Activated CD4-positive, alpha-beta T cell treated with anti-CD3 and anti-CD28 coated beads for 36 hours (primary cell): ENCODE measurements around the gene SLC6A12. TPM values are rescaled to one million over a fixed set of nuclear protein-coding genes. Genes with fewer than 3 reads are reported as not detected.
"Not testable (repeated sequence)": the region's sequence is repeated elsewhere in the genome, so short reads cannot be mapped to it uniquely, and the experiment has no call there.

Experiments
- ATAC-seq: fragments of 200-7000 bp; cut with Tn5 transposase; one replicate; pipeline ENCODE4 v1.10.0; 2021; ENCODE audit warnings: mild to moderate bottlenecking, moderate library complexity
- CTCF ChIA-PET: fragments of 350-600 bp; sonication (Branson Sonifier 250); formaldehyde crosslinking; loops from one replicate; lab custom pipeline; 2021; ENCODE audit warnings: antibody characterized with exemption; lab: Charles Lee
- POLR2A ChIA-PET: fragments of 350-600 bp; sonication (Branson Sonifier 250); formaldehyde crosslinking; loops from one replicate; lab custom pipeline; 2021; ENCODE audit warnings: antibody characterized with exemption, inconsistent platforms; lab: Charles Lee
- DNase-seq: peaks from one replicate; pipeline ENCODE4 v3.0.0-alpha.2; 2020
- H3K27ac Mint-ChIP-seq: one replicate; pipeline ENCODE4 v1.8.0; 2021; ENCODE audit warnings: mixed read lengths
- H3K27me3 Mint-ChIP-seq: one replicate; pipeline ENCODE4 v1.8.0; 2021; ENCODE audit warnings: mixed read lengths
- H3K36me3 Mint-ChIP-seq: one replicate; pipeline ENCODE4 v1.8.0; 2021; ENCODE audit warnings: low read depth, mixed read lengths
- H3K4me1 Mint-ChIP-seq: one replicate; pipeline ENCODE4 v1.8.0; 2021; ENCODE audit warnings: mixed read lengths
- H3K4me3 Mint-ChIP-seq: one replicate; pipeline ENCODE4 v1.8.0; 2021; ENCODE audit warnings: mild to moderate bottlenecking, moderate library complexity, mixed read lengths
- H3K9me3 Mint-ChIP-seq: one replicate; pipeline ENCODE4 v1.8.0; 2021; ENCODE audit warnings: low read depth, mixed read lengths
- intact Hi-C, 2 experiments: fragments of 100-400 bp; cut with DNase I in 1 of 2; cut with micrococcal nuclease in 1 of 2; formaldehyde crosslinking; loops; one replicate each; pipeline versions ENCODE4 v1.14.2 to v1.15.1; 2022 to 2024; cut with DNase I, micrococcal nuclease
- total RNA-seq, 2 experiments: library from RNA; stranded (reverse); gene quantifications; one replicate each; pipeline ENCODE4 v1.2.3, GENCODE V29; 2021

Gene SLC6A12
- total RNA-seq, 2 experiments from 2014 or later = 0.35 to 0.37 TPM

GRCh38 chr12:224330-224729, 10.4 kb upstream of the SLC6A12 start:
- no peak for ATAC-seq
- Mint-ChIP-seq H3K27me3 (peaks cover 4% of the 10 kb centered on the region), H3K4me1 (no peaks in the 10 kb centered on the region), H3K4me3 (no peak overlapping the region), H3K27ac (no peak overlapping the region), H3K9me3 (no peaks in the 10 kb centered on the region), H3K36me3 (no peaks in the 10 kb centered on the region)
- ChIA-PET POLR2A (no interaction called here), CTCF (interaction anchor here (0.6 to 0.9 kb wide), 2 partner anchors 35 to 109 kb away, joined by 3 to 5 read pairs; no protein-coding TSS in a partner anchor)
- intact Hi-C loops = no loop called here
- no peak for DNase-seq

DNA sequence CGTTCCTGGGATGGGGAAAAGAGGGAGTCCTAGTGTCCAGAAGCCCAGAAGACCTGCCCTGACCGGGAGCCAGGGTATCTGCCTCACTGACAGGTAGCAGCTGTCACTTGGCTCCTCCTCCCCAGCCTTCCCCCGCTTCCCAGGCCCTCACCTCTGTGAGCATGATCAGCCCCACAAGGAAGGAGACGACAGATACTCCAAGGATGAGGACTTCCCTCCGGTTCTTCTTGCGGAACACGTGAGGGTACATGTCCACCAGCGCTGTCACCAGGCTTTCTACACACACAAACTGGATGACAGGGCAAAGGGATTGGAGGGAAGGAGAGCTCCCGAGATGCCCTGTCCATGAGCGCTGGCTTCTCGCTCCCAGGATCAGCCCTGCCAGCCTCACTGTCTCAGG, 9.9 kb upstream of the SLC6A12 start:
- Mint-ChIP-seq H3K4me1 (no peaks in the 10 kb centered on the region), H3K36me3 (no peaks in the 10 kb centered on the region), H3K27me3 (peaks cover 4% of the 10 kb centered on the region), H3K27ac (no peak overlapping the region), H3K9me3 (no peaks in the 10 kb centered on the region), H3K4me3 (no peak overlapping the region)
- no peak for ATAC-seq
- DNase-seq = no peak
- intact Hi-C loops = no loop called here
- ChIA-PET POLR2A (no interaction called here), CTCF (interaction anchor here (0.6 to 0.9 kb wide), 2 partner anchors 35 to 109 kb away, joined by 3 to 5 read pairs; no protein-coding TSS in a partner anchor)

- intact Hi-C loops = no loop called here
- ATAC-seq = no peak
Observed at GRCh38 chr12:221736-222135, 7.8 kb upstream of the SLC6A12 start.

GRCh38 chr12:220946-221550, 7.1 kb upstream of the SLC6A12 start:
- DNase-seq = no peak
- no peak overlapping the region for H3K4me3 Mint-ChIP-seq
- no peaks in the 10 kb centered on the region for H3K4me1 Mint-ChIP-seq
- H3K36me3 Mint-ChIP-seq = no peaks in the 10 kb centered on the region
- POLR2A ChIA-PET = no interaction called here
- CTCF ChIA-PET = interaction anchor here (0.6 to 1.9 kb wide), 3 partner anchors 9 to 59 kb away, joined by 3 to 5 read pairs (median 4); no protein-coding TSS in a partner anchor
- H3K27me3 Mint-ChIP-seq = peaks cover 6% of the 10 kb centered on the region
- no peaks in the 10 kb centered on the region for H3K9me3 Mint-ChIP-seq
- no peak for ATAC-seq
- H3K27ac Mint-ChIP-seq = no peak overlapping the region
- intact Hi-C loops = no loop called here

More at GRCh38 chr12:221736-222135, 7.8 kb upstream of the SLC6A12 start:
- Mint-ChIP-seq H3K36me3 (no peaks in the 10 kb centered on the region), H3K4me1 (no peaks in the 10 kb centered on the region), H3K27ac (no peak overlapping the region), H3K9me3 (no peaks in the 10 kb centered on the region), H3K27me3 (peaks cover 6% of the 10 kb centered on the region), H3K4me3 (no peak overlapping the region)
- CTCF ChIA-PET = no interaction called here
- no peak for DNase-seq
- POLR2A ChIA-PET = no interaction called here

DNA sequence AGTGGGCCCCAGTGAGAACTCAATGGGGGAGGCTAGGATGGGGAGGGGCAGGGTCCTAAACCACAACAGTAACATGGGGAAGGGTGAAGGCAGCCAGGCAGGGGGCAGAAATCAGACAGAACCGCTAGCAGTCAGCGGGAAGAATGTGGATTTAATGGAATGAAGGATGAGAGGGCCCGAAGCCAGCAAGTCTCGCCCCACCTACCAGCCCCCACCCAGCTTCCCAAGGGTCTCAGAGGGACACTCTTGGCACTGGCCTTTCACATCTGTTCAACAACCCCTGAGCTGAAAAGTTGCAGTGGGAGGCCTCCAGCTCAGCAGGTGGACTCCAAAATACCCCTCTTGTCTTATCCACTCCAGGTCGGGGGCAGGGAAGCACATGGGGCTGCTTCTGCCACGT, 6.5 kb upstream of the SLC6A12 start:
- no peaks in the 10 kb centered on the region for H3K36me3 Mint-ChIP-seq
- H3K9me3 Mint-ChIP-seq = no peaks in the 10 kb centered on the region
- H3K27ac Mint-ChIP-seq = no peak overlapping the region
- no peak for DNase-seq
- intact Hi-C loops = no loop called here
- peaks cover 6% of the 10 kb centered on the region for H3K27me3 Mint-ChIP-seq
- no peaks in the 10 kb centered on the region for H3K4me1 Mint-ChIP-seq
- H3K4me3 Mint-ChIP-seq = no peak overlapping the region
- ChIA-PET POLR2A (no interaction called here), CTCF (interaction anchor here (0.6 to 1.9 kb wide), 5 partner anchors 8 to 59 kb away, joined by 3 to 7 read pairs (median 4); no protein-coding TSS in a partner anchor)
- ATAC-seq = no peak

DNA sequence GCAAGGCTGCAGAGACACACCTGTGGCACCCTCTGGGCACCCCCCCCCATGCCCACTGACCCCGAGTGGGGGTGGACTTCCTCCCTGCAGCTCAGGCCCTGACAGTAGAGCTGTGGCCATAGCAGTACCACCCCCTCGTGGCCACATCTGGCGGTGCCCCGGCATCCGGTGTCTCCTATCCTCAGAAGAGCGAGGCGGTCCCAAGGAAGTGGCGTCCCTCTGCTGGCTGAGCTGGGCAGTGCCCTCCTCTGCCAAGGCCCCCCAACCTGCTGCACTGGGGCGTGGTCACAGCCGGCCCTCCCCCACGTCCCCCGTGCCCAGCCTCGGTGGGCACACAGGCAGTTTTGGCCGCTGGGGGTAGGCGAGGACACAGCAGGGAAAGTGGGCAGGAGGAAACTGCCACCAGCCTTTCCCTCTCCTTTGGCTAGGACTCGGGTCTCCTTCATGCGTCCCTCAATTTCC, 6.0 kb upstream of the SLC6A12 start:
- Mint-ChIP-seq H3K27me3 (peaks cover 6% of the 10 kb centered on the region), H3K4me3 (no peak overlapping the region), H3K27ac (no peak overlapping the region), H3K9me3 (no peaks in the 10 kb centered on the region), H3K36me3 (no peaks in the 10 kb centered on the region), H3K4me1 (no peaks in the 10 kb centered on the region)
- peak; percentile 97 for ATAC-seq
- POLR2A ChIA-PET = no interaction called here
- intact Hi-C loops = no loop called here
- CTCF ChIA-PET = interaction anchor here (0.6 to 1.9 kb wide), 7 partner anchors 8 to 79 kb away, joined by 3 to 7 read pairs (median 4); no protein-coding TSS in a partner anchor
- peak; percentile 85 for DNase-seq

DNA sequence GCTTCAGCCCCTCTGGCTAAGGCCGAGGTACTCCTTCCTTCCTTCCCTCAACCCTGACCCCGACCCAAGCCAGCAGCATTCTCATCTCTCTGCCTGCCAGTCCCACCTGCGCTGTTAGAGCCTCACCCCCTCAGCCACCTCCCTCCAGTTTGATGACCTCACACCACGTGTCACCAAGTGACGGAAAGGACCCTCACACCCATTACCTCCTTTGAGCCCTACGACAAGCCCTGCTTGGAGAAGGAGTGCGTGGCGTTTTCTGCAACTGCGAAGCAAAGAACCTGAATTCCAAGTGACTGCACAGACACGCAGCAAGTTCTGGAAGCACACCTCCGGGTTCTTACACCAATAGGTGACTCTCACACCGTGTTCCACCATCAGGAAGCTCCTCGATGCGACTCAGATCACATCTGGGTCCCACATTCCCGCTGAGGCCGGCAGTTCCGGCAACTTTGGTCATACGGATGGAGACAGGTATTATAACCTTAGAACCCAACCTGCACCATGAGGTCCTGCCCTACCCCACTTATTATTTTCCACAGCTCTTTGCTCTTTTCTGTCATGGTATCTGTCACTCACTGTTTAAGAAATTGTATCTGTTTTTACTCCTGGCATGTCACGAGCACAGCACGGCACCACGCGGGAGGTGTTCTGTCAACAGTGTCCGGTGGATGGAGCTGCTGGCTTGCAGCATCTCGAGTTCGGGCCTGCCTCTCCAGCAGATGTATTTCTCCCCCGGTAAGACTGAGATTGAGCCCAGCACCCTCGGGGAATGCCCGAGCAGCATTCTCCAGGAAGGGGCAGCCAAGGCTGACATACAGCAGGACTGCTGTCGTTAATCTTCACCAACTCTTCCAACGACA, 5.0 kb upstream of the SLC6A12 start:
- intact Hi-C loops = no loop called here
- POLR2A ChIA-PET = no interaction called here
- H3K4me3 Mint-ChIP-seq = no peak overlapping the region
- no peaks in the 10 kb centered on the region for H3K4me1 Mint-ChIP-seq
- H3K9me3 Mint-ChIP-seq = no peaks in the 10 kb centered on the region
- ATAC-seq = no peak
- CTCF ChIA-PET = interaction anchor here (0.7 to 1.9 kb wide), 3 partner anchors 13 to 80 kb away, joined by 3 to 7 read pairs (median 5); no protein-coding TSS in a partner anchor
- no peak for DNase-seq
- H3K36me3 Mint-ChIP-seq = no peaks in the 10 kb centered on the region
- H3K27me3 Mint-ChIP-seq = peaks cover 8% of the 10 kb centered on the region
- H3K27ac Mint-ChIP-seq = no peak overlapping the region

DNA sequence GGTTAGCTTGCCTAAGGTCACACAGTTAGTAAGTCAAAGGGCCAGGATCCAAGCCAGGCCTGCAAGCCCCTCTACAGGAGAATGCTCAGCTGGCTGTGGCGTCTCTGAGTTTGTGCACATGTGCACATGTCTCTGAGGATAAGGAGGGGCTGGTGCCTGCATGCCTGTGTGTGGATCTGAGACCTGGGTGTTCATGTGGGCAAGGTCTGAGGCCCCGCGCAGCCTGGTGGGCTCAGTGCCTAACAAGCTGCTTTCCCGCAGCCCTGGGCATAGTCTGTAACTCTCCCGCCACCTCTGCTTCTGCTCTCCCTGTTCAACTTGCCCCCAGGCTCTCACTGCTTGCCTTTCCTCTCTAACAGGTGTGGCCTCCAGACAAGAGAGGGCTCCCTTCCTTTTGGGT, 4.3 kb upstream of the SLC6A12 start:
- H3K27me3 Mint-ChIP-seq = peaks cover 13% of the 10 kb centered on the region
- no peak overlapping the region for H3K4me3 Mint-ChIP-seq
- ChIA-PET CTCF (no interaction called here), POLR2A (no interaction called here)
- DNase-seq = no peak
- no peaks in the 10 kb centered on the region for H3K9me3 Mint-ChIP-seq
- no peaks in the 10 kb centered on the region for H3K4me1 Mint-ChIP-seq
- H3K36me3 Mint-ChIP-seq = no peaks in the 10 kb centered on the region
- no peak overlapping the region for H3K27ac Mint-ChIP-seq
- no peak for ATAC-seq
- intact Hi-C loops = no loop called here

DNA sequence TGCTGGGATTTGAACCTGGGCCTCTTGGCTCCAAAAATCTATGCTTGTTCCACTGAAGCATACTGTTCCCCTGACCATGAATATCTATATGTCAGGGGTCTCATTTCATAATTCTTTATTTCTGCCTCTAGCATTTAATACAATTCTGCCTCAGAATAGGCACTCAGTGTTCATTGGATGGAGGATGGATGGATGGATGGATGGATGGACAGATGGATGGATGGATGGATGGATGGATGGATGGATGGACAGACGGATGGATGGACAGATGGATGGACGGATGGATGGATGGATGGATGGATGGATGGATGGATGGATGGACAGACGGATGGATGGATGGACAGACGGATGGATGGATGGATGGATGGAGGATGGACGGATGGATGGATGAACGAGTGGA, 3.1 kb upstream of the SLC6A12 start:
- H3K27ac Mint-ChIP-seq, H3K4me3 Mint-ChIP-seq, POLR2A ChIA-PET, H3K4me1 Mint-ChIP-seq, H3K36me3 Mint-ChIP-seq, intact Hi-C loops, ATAC-seq, DNase-seq, H3K9me3 Mint-ChIP-seq: not testable (repeated sequence)
- CTCF ChIA-PET = interaction anchor here (0.6 kb wide), 1 partner anchor 53 kb away, joined by 5 read pairs; no protein-coding TSS in a partner anchor
- peaks cover 20% of the 10 kb centered on the region for H3K27me3 Mint-ChIP-seq

- no peaks in the 10 kb centered on the region for H3K36me3 Mint-ChIP-seq
- H3K27ac Mint-ChIP-seq = no peak overlapping the region
- no peaks in the 10 kb centered on the region for H3K9me3 Mint-ChIP-seq
- intact Hi-C loops = no loop called here
- no peaks in the 10 kb centered on the region for H3K4me1 Mint-ChIP-seq
- no peak overlapping the region for H3K4me3 Mint-ChIP-seq
- CTCF ChIA-PET = interaction anchor here (0.8 kb wide), 1 partner anchor 13 kb away, joined by 3 read pairs; no protein-coding TSS in a partner anchor
- H3K27me3 Mint-ChIP-seq = peaks cover 27% of the 10 kb centered on the region
- DNase-seq (no peak), ATAC-seq (no peak)
- POLR2A ChIA-PET = no interaction called here
Observed at GRCh38 chr12:215116-215515, 1.2 kb upstream of the SLC6A12 start.

DNA sequence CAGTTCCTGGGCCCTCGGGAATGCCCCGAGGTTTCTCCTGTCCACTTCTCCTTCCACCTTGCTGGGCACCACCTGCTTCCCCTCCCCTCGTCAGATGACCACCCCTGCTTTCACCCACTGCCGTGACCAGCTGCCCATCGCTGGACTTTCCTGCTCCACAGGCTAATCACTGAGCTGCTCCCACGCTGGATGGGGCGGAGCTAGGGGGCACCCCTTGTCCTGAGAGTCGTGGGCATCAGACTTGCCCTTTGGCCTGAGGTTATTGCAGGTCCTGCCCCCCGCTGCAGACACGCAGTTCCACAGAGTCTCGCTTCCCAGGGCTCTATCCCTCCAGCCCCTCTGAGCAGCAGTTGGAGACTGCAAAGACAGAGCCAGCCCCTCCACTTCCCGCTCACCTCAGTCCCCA, 427 bp downstream of the SLC6A12 start:
- Mint-ChIP-seq H3K9me3 (no peaks in the 10 kb centered on the region), H3K4me3 (no peak overlapping the region), H3K27ac (no peak overlapping the region), H3K4me1 (no peaks in the 10 kb centered on the region), H3K36me3 (no peaks in the 10 kb centered on the region), H3K27me3 (peaks cover 30% of the 10 kb centered on the region)
- ATAC-seq = no peak
- POLR2A ChIA-PET = no interaction called here
- intact Hi-C loops = no loop called here
- no peak for DNase-seq
- CTCF ChIA-PET = no interaction called here
